Measurements from ENCODE around the gene RNF113B. TPM values are rescaled to one million over a fixed set of nuclear protein-coding genes. Genes with fewer than 3 reads are reported as not detected.

Gene RNF113B
- total and polyA plus RNA-seq, 2 experiments from 2014 or later, result 0.19 TPM; not detected in 1

GRCh38 chr13:98203646-98204326 is 26.7 kb upstream of the RNF113B start:
- Mint-ChIP-seq H3K27ac (no peak overlapping the region), H3K4me1 (peaks cover 49% of the 10 kb centered on the region)
- no peak overlapping the region for H3K27ac ChIP-seq (ENCODE audit: low read depth)

GRCh38 chr13:98201984-98202383 is 24.9 kb upstream of the RNF113B start:
- peaks cover 10% of the 10 kb centered on the region; the same call in 1 of the 2 replicates for H3F3A ChIP-seq (replicated peaks; ENCODE audit: low read depth)
- no peaks in the 10 kb centered on the region for H3K36me3 ChIP-seq (ENCODE audit: insufficient read depth)
- Mint-ChIP-seq H3K4me3 (peak overlapping the region; percentile 4; the same call in 1 of the 3 replicates), H3K27me3 (ENCODE audit: insufficient read depth, low read depth, poor library complexity) (no peaks in the 10 kb centered on the region), H3K9me3 (peaks cover 28% of the 10 kb centered on the region), H3K4me1 (peaks cover 44% of the 10 kb centered on the region), H3K36me3 (ENCODE audit: low read depth) (peaks cover 44% of the 10 kb centered on the region), H3K27ac (peak overlapping the region; percentile 52; the same call in 1 of the 2 replicates)
- H3K27ac ChIP-seq (ENCODE audit: low read depth), result peak overlapping the region; percentile 97; the same call in 1 of the 2 replicates
- H3K4me1 ChIP-seq (ENCODE audit: insufficient read depth), result peaks cover 36% of the 10 kb centered on the region
- no peak overlapping the region for H2AFZ ChIP-seq
- H3K9me2 ChIP-seq (ENCODE audit: insufficient read depth), result no peaks in the 10 kb centered on the region
- H3K79me2 ChIP-seq (replicated peaks; ENCODE audit: insufficient read depth), result peaks cover 77% of the 10 kb centered on the region
- H3K4me2 ChIP-seq, result peak overlapping the region; percentile 73
- H4K20me1 ChIP-seq (replicated peaks; ENCODE audit: insufficient read depth), result peaks cover 2% of the 10 kb centered on the region; the same call in 1 of the 2 replicates
- ATAC-seq (peak; percentile 13; the same call in 2 of the 3 replicates), DNase-seq (ENCODE audit: low spot score) (no peak)
- no peaks in the 10 kb centered on the region for H3K27me3 ChIP-seq (ENCODE audit: insufficient read depth)
- peak overlapping the region; percentile 49; the same call in 1 of the 2 replicates for H3K4me3 ChIP-seq
- TF ChIP-seq JUNB (IDR thresholded peaks at IDR 0.05; ENCODE audit: unreplicated experiment), result no peak
- TF ChIP-seq EZH2 (IDR thresholded peaks at IDR 0.05; ENCODE audit: low read depth, unreplicated experiment), result no peak
- TF ChIP-seq ZNF331 (CRISPR knock-in tag; IDR thresholded peaks at IDR 0.05; ENCODE audit: low read depth), result no peak
- TF ChIP-seq EZH2phosphoT487 (IDR thresholded peaks at IDR 0.05; ENCODE audit: unreplicated experiment), result no peak
- no peak for TF ChIP-seq STAT1 (IDR thresholded peaks at IDR 0.05; ENCODE audit: unreplicated experiment)
- no peak for TF ChIP-seq ZNF462 (CRISPR knock-in tag; IDR thresholded peaks at IDR 0.05)
- no peak for TF ChIP-seq CREB1 (CRISPR knock-in tag; IDR thresholded peaks at IDR 0.05; ENCODE audit: low read depth)

More at GRCh38 chr13:98203646-98204326, 26.7 kb upstream of the RNF113B start:
- no peak overlapping the region for H3K4me3 ChIP-seq
- no peak for TF ChIP-seq JUNB (IDR thresholded peaks at IDR 0.05; ENCODE audit: unreplicated experiment)
- no peak for TF ChIP-seq EZH2 (IDR thresholded peaks at IDR 0.05; ENCODE audit: low read depth, unreplicated experiment)
- no peak for TF ChIP-seq CTCF (conservative IDR thresholded peaks at IDR 0.05; ENCODE audit: low read depth in 2 of 2)
- H2AFZ ChIP-seq, result no peak overlapping the region
- H3F3A ChIP-seq (replicated peaks; ENCODE audit: low read depth), result peaks cover 10% of the 10 kb centered on the region; the same call in 1 of the 2 replicates
- no peaks in the 10 kb centered on the region for H3K36me3 ChIP-seq (ENCODE audit: insufficient read depth)
- H3K27me3 ChIP-seq (ENCODE audit: insufficient read depth), result no peaks in the 10 kb centered on the region
- no peak overlapping the region for H3K4me2 ChIP-seq
- Mint-ChIP-seq H3K36me3 (ENCODE audit: low read depth) (peaks cover 40% of the 10 kb centered on the region), H3K27me3 (ENCODE audit: insufficient read depth, low read depth, poor library complexity) (no peaks in the 10 kb centered on the region), H3K9me3 (peaks cover 31% of the 10 kb centered on the region), H3K4me3 (no peak overlapping the region)
- 0 out of 2 replicates have a peak, but pooled peaks cover 2% of the 10 kb centered on the region for H4K20me1 ChIP-seq (replicated peaks; ENCODE audit: insufficient read depth)
- no peaks in the 10 kb centered on the region for H3K9me2 ChIP-seq (ENCODE audit: insufficient read depth)
- no peak for ATAC-seq
- no peak for DNase-seq (ENCODE audit: low spot score)
- peaks cover 77% of the 10 kb centered on the region for H3K79me2 ChIP-seq (replicated peaks; ENCODE audit: insufficient read depth)
- H3K4me1 ChIP-seq (ENCODE audit: insufficient read depth), result peaks cover 41% of the 10 kb centered on the region
